ENCODE data around the gene IFT122. TPM values are rescaled to one million over a fixed set of nuclear protein-coding genes. Genes with fewer than 3 reads are reported as not detected.
"Not testable (repeated sequence)": the region's sequence is repeated elsewhere in the genome, so short reads cannot be mapped to it uniquely, and the experiment has no call there.

Gene IFT122
- total RNA-seq, 4 donors from 2014 or later: 36.6 to 74.4 (median 43.3) TPM

DNA sequence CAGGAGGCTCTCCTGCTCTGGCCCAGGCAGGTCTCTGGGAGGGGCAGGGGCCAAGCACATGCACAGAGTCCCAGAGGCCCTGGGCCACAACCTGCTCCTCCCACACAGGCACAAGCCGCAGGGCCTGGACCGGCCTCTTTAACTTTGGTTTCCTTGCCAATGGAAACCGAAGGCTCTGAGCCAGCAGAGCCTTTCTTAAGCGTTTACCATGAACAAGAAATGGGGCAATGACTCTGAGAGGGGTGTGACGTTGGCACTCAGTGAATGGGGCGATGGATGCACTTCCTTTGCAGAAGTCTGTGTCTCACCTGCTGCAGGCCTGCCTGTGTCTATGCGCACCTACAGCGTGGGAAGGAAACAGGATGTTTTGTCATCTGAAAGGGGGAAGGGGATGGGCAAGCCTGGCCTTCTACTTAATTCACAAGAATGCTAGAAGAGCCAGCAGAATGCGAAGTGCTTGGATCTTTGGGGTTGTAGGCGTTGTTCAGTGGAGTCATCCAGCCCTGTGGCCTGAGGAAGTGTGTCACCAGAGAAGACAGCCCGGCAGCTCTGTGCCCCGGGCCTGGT, 41.8 kb downstream of the IFT122 start:
- 36 to 52% methylated on average over 11 to 12 of the region's 12 CpGs for WGBS, 2 donors
- Histone ChIP-seq H3K27ac (peak overlapping the region in 3 of 4 donors; percentile 47 to 77 (median 74)), H3K4me3 (no peak overlapping the region), H3K4me1 (peaks cover 0 to 47% (median 25%) of the 10 kb centered on the region in 4 donors), H3K9me3 (no peaks in the 10 kb centered on the region), H3K27me3 (no peaks in the 10 kb centered on the region), H3K36me3 (peaks cover 0 to 49% (median 3%) of the 10 kb centered on the region in 3 donors)
- TF ChIP-seq, protein P1, sequence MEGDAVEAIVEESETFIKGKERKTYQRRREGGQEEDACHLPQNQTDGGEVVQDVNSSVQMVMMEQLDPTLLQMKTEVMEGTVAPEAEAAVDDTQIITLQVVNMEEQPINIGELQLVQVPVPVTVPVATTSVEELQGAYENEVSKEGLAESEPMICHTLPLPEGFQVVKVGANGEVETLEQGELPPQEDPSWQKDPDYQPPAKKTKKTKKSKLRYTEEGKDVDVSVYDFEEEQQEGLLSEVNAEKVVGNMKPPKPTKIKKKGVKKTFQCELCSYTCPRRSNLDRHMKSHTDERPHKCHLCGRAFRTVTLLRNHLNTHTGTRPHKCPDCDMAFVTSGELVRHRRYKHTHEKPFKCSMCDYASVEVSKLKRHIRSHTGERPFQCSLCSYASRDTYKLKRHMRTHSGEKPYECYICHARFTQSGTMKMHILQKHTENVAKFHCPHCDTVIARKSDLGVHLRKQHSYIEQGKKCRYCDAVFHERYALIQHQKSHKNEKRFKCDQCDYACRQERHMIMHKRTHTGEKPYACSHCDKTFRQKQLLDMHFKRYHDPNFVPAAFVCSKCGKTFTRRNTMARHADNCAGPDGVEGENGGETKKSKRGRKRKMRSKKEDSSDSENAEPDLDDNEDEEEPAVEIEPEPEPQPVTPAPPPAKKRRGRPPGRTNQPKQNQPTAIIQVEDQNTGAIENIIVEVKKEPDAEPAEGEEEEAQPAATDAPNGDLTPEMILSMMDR (IDR thresholded peaks at IDR 0.05): no peak
- TF ChIP-seq POLR2A (IDR thresholded peaks at IDR 0.05) (no peak), EP300 (IDR thresholded peaks at IDR 0.05) (no peak)
- DNase-seq (ENCODE audit: low spot score in 2 of 2): peak; percentile 33 to 53

DNA sequence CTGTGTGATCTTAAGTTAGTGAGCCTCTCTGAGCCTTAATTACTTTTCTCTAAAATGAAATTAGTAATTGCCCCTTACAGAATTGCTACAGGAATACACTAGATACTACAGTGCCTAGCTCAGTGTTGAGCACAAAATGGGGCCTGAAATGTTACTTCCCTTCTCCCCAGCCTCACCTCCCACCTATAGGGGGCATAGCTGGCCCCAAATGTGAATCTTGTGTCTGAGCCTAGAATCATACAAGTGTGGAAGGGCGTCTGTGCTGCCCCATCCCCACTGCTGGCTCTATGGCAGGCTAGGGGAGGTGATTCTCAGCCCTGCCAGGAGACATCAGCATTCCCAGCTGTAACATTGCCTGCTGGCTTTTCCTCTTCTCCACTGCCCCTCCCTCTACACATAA, 42.7 kb downstream of the IFT122 start:
- 79 to 83% methylated on average over 1 of the region's 1 CpG for WGBS, 2 donors
- peak overlapping the region in 3 of 4 donors; percentile 47 to 77 (median 74) for H3K27ac ChIP-seq
- H3K36me3 ChIP-seq: peaks cover 0 to 41% (median 3%) of the 10 kb centered on the region in 3 donors
- H3K4me1 ChIP-seq: peaks cover 0 to 56% (median 29%) of the 10 kb centered on the region in 4 donors
- no peaks in the 10 kb centered on the region for H3K9me3 ChIP-seq
- no peaks in the 10 kb centered on the region for H3K27me3 ChIP-seq
- H3K4me3 ChIP-seq: no peak overlapping the region
- no peak for DNase-seq (ENCODE audit: low spot score in 2 of 2)
- TF ChIP-seq EP300 (IDR thresholded peaks at IDR 0.05) (no peak), POLR2A (IDR thresholded peaks at IDR 0.05) (no peak)
- TF ChIP-seq, protein P1 (IDR thresholded peaks at IDR 0.05): no peak

DNA sequence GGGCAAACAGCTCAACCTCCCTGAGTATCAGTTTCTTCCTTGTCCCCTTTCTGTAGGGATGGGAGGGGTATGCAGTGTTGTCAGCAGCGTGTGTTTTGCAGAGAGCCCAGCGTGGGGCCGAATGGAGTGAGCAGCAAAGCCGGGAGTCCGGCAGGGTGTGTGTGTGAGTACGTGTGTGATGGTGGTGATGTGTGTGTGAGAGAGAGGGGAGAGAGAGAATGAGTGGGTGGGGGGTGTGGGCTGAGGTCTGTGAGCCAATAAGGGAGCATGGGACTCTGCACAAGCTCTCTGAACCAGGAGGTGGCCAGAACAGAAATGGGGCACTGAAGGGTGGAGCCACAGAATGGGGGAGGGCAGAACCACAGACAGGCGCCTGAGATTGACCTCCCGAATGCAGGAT, 43.8 kb downstream of the IFT122 start:
- 75 to 79% methylated on average over 8 of the region's 8 CpGs for WGBS, 2 donors

DNA sequence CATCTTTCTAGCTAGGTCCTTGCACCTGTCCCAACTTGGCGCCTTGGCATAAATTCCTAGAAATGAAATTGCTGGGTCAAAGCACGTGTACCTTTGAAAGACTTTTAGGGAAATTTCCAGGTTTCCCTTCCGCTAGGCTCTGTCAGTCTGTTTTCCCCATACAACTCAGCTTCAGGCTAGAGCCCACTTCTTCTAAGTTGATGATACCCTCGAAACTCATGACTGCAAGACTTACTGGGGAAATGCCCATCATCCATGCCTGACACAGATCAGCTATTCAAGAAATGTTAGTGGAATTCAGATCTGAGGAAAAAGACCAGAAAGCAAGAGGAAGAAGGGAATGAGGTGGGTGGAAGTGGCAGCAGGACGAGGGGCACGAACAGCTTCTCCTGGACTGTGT, 45.1 kb downstream of the IFT122 start:
- not testable (repeated sequence) for H3K4me3 ChIP-seq; H3K9me3 ChIP-seq; H3K27me3 ChIP-seq; DNase-seq (ENCODE audit: low spot score in 2 of 2)
- Histone ChIP-seq H3K4me1 (peaks cover 0 to 59% (median 29%) of the 10 kb centered on the region in 4 donors), H3K27ac (peak overlapping the region; percentile 22 to 93 (median 54)), H3K36me3 (peaks cover 0 to 33% (median 2%) of the 10 kb centered on the region in 3 donors)
- WGBS, 2 donors: 65 to 83% methylated on average over 6 of the region's 6 CpGs

More for the DNA sequence above, 43.8 kb downstream of the IFT122 start:
- Histone ChIP-seq H3K9me3 (no peaks in the 10 kb centered on the region), H3K36me3 (peaks cover 0 to 41% (median 3%) of the 10 kb centered on the region in 3 donors), H3K27me3 (no peaks in the 10 kb centered on the region), H3K4me3 (no peak overlapping the region), H3K4me1 (peaks cover 0 to 59% (median 29%) of the 10 kb centered on the region in 4 donors), H3K27ac (peak overlapping the region in 1 of 4 donors; percentile 93)
- no peak for DNase-seq (ENCODE audit: low spot score in 2 of 2)
- TF ChIP-seq, protein P1 (IDR thresholded peaks at IDR 0.05): no peak

DNA sequence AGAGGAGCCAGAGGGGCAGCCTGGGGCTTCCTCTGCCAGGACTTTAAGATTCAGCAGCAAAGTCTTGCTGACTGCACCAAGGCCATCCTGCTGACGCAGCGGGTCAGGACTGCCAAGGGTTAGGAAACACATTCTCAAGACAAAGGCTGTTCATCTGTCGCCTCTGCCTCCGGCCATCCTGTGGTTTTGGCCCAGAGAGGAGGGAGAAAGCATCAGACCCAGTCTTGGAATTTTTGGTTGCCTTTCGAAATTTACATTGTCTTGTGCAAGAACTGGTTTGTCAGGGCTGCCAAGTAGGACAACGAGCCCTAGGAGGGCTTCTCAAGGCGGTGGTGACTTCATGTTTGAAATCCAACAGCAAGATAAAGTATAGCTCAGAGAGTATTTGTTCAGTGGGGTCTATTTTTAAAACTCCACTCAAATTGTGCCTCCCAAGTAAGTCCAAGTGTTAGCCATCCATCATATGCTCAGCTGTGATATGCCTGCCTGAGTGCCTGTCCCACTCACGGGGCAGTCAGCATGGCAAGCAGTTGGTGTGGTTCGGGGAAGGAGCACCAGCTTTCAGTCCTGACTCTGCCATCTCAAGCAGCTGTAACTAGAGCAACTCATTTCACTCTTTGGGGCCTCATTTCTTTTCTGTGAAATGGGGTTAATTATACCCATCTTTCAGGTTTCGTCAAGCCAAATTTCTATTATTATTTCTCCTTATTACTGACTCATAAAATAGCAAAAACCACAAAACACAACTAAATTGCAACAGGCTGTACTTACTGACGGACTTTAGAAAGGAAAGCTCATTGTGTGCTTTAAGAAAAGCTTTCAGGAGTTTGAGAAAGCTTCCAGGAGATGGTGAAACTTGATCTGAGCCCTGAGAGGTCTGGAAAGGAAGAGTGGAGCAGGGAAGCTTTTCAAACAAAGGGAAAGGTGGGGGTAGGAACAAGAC, 46.0 kb downstream of the IFT122 start:
- TF ChIP-seq EP300 (IDR thresholded peaks at IDR 0.05): peak; percentile 61 to 94
- TF ChIP-seq, protein P1 (IDR thresholded peaks at IDR 0.05): no peak
- no peaks in the 10 kb centered on the region for H3K9me3 ChIP-seq
- WGBS, 2 donors: 29 to 40% methylated on average over 10 to 11 of the region's 11 CpGs
- H3K4me3 ChIP-seq: no peak overlapping the region
- H3K36me3 ChIP-seq: peaks cover 0 to 29% (median 0%) of the 10 kb centered on the region in 3 donors
- no peaks in the 10 kb centered on the region for H3K27me3 ChIP-seq
- H3K4me1 ChIP-seq: peaks cover 0 to 64% (median 31%) of the 10 kb centered on the region in 4 donors
- H3K27ac ChIP-seq: peak overlapping the region; percentile 33 to 93 (median 64)
- DNase-seq (ENCODE audit: low spot score in 2 of 2): peak; percentile 73 to 80

All from tibial nerve (tissue), 4 donors.